Measurements from ENCODE around the gene RPS14.
A peak's percentile ranks its signal among the peaks of the same experiment; 100 is the strongest.
"Not testable (repeated sequence)": the region's sequence is repeated elsewhere in the genome, so short reads cannot be mapped to it uniquely, and the experiment has no call there.

The RPS14 gene

GRCh38 chr5:150443242-150444075 lies 6.1 kb downstream of the RPS14 start:
- no peak for DNase-seq

- no peak for DNase-seq
These were observed 6.8 kb downstream of the RPS14 start for GRCh38 chr5:150442699-150443080.

- DNase-seq = no peak
These were observed 7.5 kb downstream of the RPS14 start for GRCh38 chr5:150441813-150442698.

GRCh38 chr5:150440948-150441812 lies 8.4 kb downstream of the RPS14 start:
- DNase-seq = no peak

GRCh38 chr5:150438873-150439546 lies 10.5 kb downstream of the RPS14 start:
- no peak for DNase-seq

- peak; percentile 43 for DNase-seq
These were observed 13.3 kb downstream of the RPS14 start for GRCh38 chr5:150436141-150436680.

GRCh38 chr5:150434464-150434863 lies 15.1 kb downstream of the RPS14 start:
- no peak for DNase-seq

- DNase-seq = no peak
These were observed 18.0 kb downstream of the RPS14 start for GRCh38 chr5:150431574-150431973.

GRCh38 chr5:150431048-150431447 lies 18.5 kb downstream of the RPS14 start:
- DNase-seq = no peak

GRCh38 chr5:150429410-150429873 lies 20.1 kb downstream of the RPS14 start:
- no peak for DNase-seq

GRCh38 chr5:150428978-150429377 lies 20.6 kb downstream of the RPS14 start:
- no peak for DNase-seq

GRCh38 chr5:150428106-150428876 lies 21.2 kb downstream of the RPS14 start:
- DNase-seq = no peak

- DNase-seq = not testable (repeated sequence)
These were observed 23.4 kb downstream of the RPS14 start for GRCh38 chr5:150426165-150426564.

- no peak for DNase-seq
These were observed 26.8 kb downstream of the RPS14 start for GRCh38 chr5:150422758-150423157.

- DNase-seq = no peak
These were observed 27.5 kb downstream of the RPS14 start for GRCh38 chr5:150422075-150422474.

GRCh38 chr5:150419630-150420270 lies 29.8 kb downstream of the RPS14 start:
- DNase-seq = no peak

GRCh38 chr5:150413902-150414790 lies 35.4 kb downstream of the RPS14 start:
- DNase-seq = not testable (repeated sequence)

- no peak for DNase-seq
These were observed 36.2 kb downstream of the RPS14 start for GRCh38 chr5:150413176-150413901.

Data from NCI-H2107 (cell line).